Mesenchymal stem cell (in vitro differentiated cells and primary cell): ENCODE results near the gene EXD3.
"Not testable (repeated sequence)": the region's sequence is repeated elsewhere in the genome, so short reads cannot be mapped to it uniquely, and the experiment has no call there.

ENCODE experiments used
- DNase-seq: peaks from one replicate; pipeline ENCODE4 v3.0.0-alpha.2; 2013
- H2AFZ ChIP-seq: one replicate; pipeline ENCODE4 v1.6.1; 2013; ENCODE audit warnings: low read depth, mild to moderate bottlenecking, control low read depth, inconsistent platforms, low read length, moderate library complexity
- H2AK5ac ChIP-seq: 2 replicates; pipeline ENCODE4 v1.6.1; 2013; ENCODE audit warnings: low read length, moderate library complexity, mild to moderate bottlenecking, inconsistent platforms; ENCODE audit not compliant: severe bottlenecking
- H2BK120ac ChIP-seq: one replicate; pipeline ENCODE4 v1.6.1; 2013; ENCODE audit warnings: low read depth, mild to moderate bottlenecking, inconsistent platforms, low read length, moderate library complexity
- H2BK12ac ChIP-seq, 2 experiments: one replicate each; pipeline ENCODE4 v1.6.1; 2013; ENCODE audit warnings: inconsistent platforms in 2 of 2, low read length in 2 of 2, mild to moderate bottlenecking in 2 of 2, moderate library complexity in 2 of 2, control low read depth in 1 of 2
- H2BK15ac ChIP-seq: one replicate; pipeline ENCODE4 v1.6.1; 2013; ENCODE audit warnings: mild to moderate bottlenecking, low read depth, inconsistent platforms; ENCODE audit not compliant: poor library complexity, severe bottlenecking
- H2BK5ac ChIP-seq: 2 replicates; pipeline ENCODE4 v1.6.1; 2013; ENCODE audit warnings: low read depth, mild to moderate bottlenecking, low read length, control low read depth, inconsistent platforms; ENCODE audit not compliant: poor library complexity, severe bottlenecking
- H3K14ac ChIP-seq, 2 experiments: one replicate each; pipeline ENCODE4 v1.6.1; 2013; ENCODE audit warnings: inconsistent platforms in 2 of 2, low read length in 2 of 2, control low read depth in 1 of 2, mild to moderate bottlenecking in 1 of 2, moderate library complexity in 1 of 2
- H3K18ac ChIP-seq, 2 experiments: one replicate each; pipeline ENCODE4 v1.6.1; 2013; ENCODE audit warnings: inconsistent platforms in 2 of 2, low read length in 2 of 2, control low read depth in 1 of 2, low read depth in 1 of 2, mild to moderate bottlenecking in 1 of 2
- H3K23ac ChIP-seq, 2 experiments: one replicate each; pipeline ENCODE4 v1.6.1; 2013; ENCODE audit warnings: inconsistent platforms in 2 of 2, low read length in 2 of 2, mild to moderate bottlenecking in 2 of 2, moderate library complexity in 2 of 2, control low read depth in 1 of 2
- H3K27ac ChIP-seq: 2 replicates; pipeline ENCODE4 v1.5.1; 2013; ENCODE audit warnings: mild to moderate bottlenecking, moderate library complexity, low read length, control low read depth, inconsistent platforms; ENCODE audit not compliant: poor library complexity, severe bottlenecking
- H3K27me3 ChIP-seq, 2 experiments: 2 replicates each; pipeline versions ENCODE4 v1.6.1 to v1.7.0; 2013; ENCODE audit warnings: low read length in 2 of 2, mild to moderate bottlenecking in 2 of 2, moderate library complexity in 2 of 2, control low read depth in 1 of 2, inconsistent platforms in 1 of 2; ENCODE audit not compliant: control insufficient read depth in 1 of 2, insufficient read depth in 1 of 2
- H3K36me3 ChIP-seq, 2 experiments: 2 replicates each; pipeline versions ENCODE4 v1.6.1 to v1.7.0; 2013; ENCODE audit warnings: low read length in 2 of 2, control low read depth in 1 of 2, inconsistent platforms in 1 of 2, low read depth in 1 of 2, mild to moderate bottlenecking in 1 of 2; ENCODE audit not compliant: insufficient read depth in 2 of 2, control insufficient read depth in 1 of 2
- H3K4ac ChIP-seq, 2 experiments: one replicate each; pipeline ENCODE4 v1.6.1; 2013; ENCODE audit warnings: inconsistent platforms in 2 of 2, low read length in 2 of 2, mild to moderate bottlenecking in 2 of 2, moderate library complexity in 2 of 2, control low read depth in 1 of 2, low read depth in 1 of 2
- H3K4me1 ChIP-seq: 2 replicates; pipeline ENCODE4 v1.6.1; 2013; ENCODE audit warnings: low read depth, low read length, control low read depth; ENCODE audit not compliant: control insufficient read depth, insufficient read depth
- H3K4me2 ChIP-seq: 2 replicates; pipeline ENCODE4 v1.6.1; 2013; ENCODE audit warnings: low read length, mild to moderate bottlenecking, inconsistent platforms; ENCODE audit not compliant: poor library complexity, severe bottlenecking
- H3K4me3 ChIP-seq, 2 experiments: 2 replicates each; pipeline versions ENCODE4 v1.5.1 to v1.7.0; 2013; ENCODE audit warnings: low read length in 2 of 2, mild to moderate bottlenecking in 2 of 2, control low read depth in 1 of 2, low read depth in 1 of 2; ENCODE audit not compliant: insufficient read depth in 1 of 2
- H3K79me1 ChIP-seq: replicated peaks from 2 replicates; pipeline ENCODE4 v1.6.1; 2013; ENCODE audit warnings: mild to moderate bottlenecking, control low read depth, low read length, inconsistent platforms; ENCODE audit not compliant: poor library complexity, severe bottlenecking
- H3K9ac ChIP-seq: 2 replicates; pipeline ENCODE4 v1.7.0; 2013; ENCODE audit warnings: mild to moderate bottlenecking, low read length, moderate library complexity
- H3K9me3 ChIP-seq: 2 replicates; pipeline ENCODE4 v1.7.0; 2013; ENCODE audit warnings: mild to moderate bottlenecking, low read length; ENCODE audit not compliant: control insufficient read depth
- H4K8ac ChIP-seq: one replicate; pipeline ENCODE4 v1.6.1; 2013; ENCODE audit warnings: inconsistent platforms, mild to moderate bottlenecking, low read length, moderate library complexity
- H4K91ac ChIP-seq: one replicate; pipeline ENCODE4 v1.6.1; 2013; ENCODE audit warnings: mild to moderate bottlenecking, low read length, inconsistent platforms
- WGBS: methylation state at CpG from one replicate; pipeline ENCODE4 v1.1.7; 2013; ENCODE audit warnings: mixed read lengths; 5-methylcytosine and 5-hydroxymethylcytosine counted together

EXD3 gene

GRCh38 chr9:137342482-137342881 is 80.5 kb downstream of the EXD3 start:
- no peak overlapping the region for H3K18ac ChIP-seq
- no peak overlapping the region for H3K14ac ChIP-seq
- no peak overlapping the region for H3K27ac ChIP-seq
- peaks cover 14% of the 10 kb centered on the region for H3K9me3 ChIP-seq
- no peak overlapping the region for H2AFZ ChIP-seq
- H3K79me1 ChIP-seq, result no peaks in the 10 kb centered on the region
- peaks cover 4 to 6% of the 10 kb centered on the region in 2 experiments for H3K36me3 ChIP-seq
- H3K4me1 ChIP-seq, result peaks cover 1% of the 10 kb centered on the region
- H2AK5ac ChIP-seq, result no peak overlapping the region
- no peak overlapping the region for H2BK120ac ChIP-seq
- H3K23ac ChIP-seq, result no peak overlapping the region
- H3K9ac ChIP-seq, result no peak overlapping the region
- H2BK15ac ChIP-seq, result no peak overlapping the region
- no peak overlapping the region for H3K4ac ChIP-seq
- H4K91ac ChIP-seq, result no peak overlapping the region
- H4K8ac ChIP-seq, result no peak overlapping the region
- WGBS, result 92% methylated on average over 6 of the region's 7 CpGs
- peaks cover 0 to 4% of the 10 kb centered on the region in 2 experiments for H3K27me3 ChIP-seq
- no peak overlapping the region for H3K4me3 ChIP-seq
- no peak overlapping the region for H3K4me2 ChIP-seq
- DNase-seq, result no peak
- H2BK12ac ChIP-seq, result no peak overlapping the region
- no peak overlapping the region for H2BK5ac ChIP-seq

GRCh38 chr9:137341227-137341626 is 81.7 kb downstream of the EXD3 start:
- Histone ChIP-seq H2BK5ac (no peak overlapping the region), H3K27me3 (peaks cover 0 to 4% of the 10 kb centered on the region in 2 experiments), H3K36me3 (peaks cover 0 to under 1% of the 10 kb centered on the region in 2 experiments), H4K91ac (no peak overlapping the region), H3K14ac (no peak overlapping the region), H2AK5ac (no peak overlapping the region), H3K4me1 (peaks cover 1% of the 10 kb centered on the region), H3K4ac (no peak overlapping the region), H3K4me2 (no peak overlapping the region), H2BK12ac (no peak overlapping the region), H2AFZ (no peak overlapping the region), H3K79me1 (no peaks in the 10 kb centered on the region), H2BK120ac (no peak overlapping the region), H3K18ac (no peak overlapping the region), H3K9me3 (peaks cover 11% of the 10 kb centered on the region), H3K9ac (no peak overlapping the region), H3K23ac (no peak overlapping the region), H2BK15ac (no peak overlapping the region), H3K4me3 (no peak overlapping the region), H4K8ac (no peak overlapping the region), H3K27ac (no peak overlapping the region)
- WGBS, result 0% methylated on average over 1 of the region's 6 CpGs
- DNase-seq, result no peak

GRCh38 chr9:137339908-137340462 is 83.0 kb downstream of the EXD3 start:
- H3K4me3 ChIP-seq, H4K8ac ChIP-seq, H2BK5ac ChIP-seq, H3K79me1 ChIP-seq, H3K4me1 ChIP-seq, H2BK12ac ChIP-seq, H2BK120ac ChIP-seq, DNase-seq, H3K18ac ChIP-seq, H3K23ac ChIP-seq, H3K9ac ChIP-seq, H3K27me3 ChIP-seq, H3K14ac ChIP-seq, H2BK15ac ChIP-seq, H4K91ac ChIP-seq, H2AFZ ChIP-seq, H3K27ac ChIP-seq, H3K36me3 ChIP-seq, H2AK5ac ChIP-seq, H3K4me2 ChIP-seq, H3K4ac ChIP-seq: not testable (repeated sequence)
- peaks cover 14% of the 10 kb centered on the region for H3K9me3 ChIP-seq
- 94% methylated on average over 9 of the region's 12 CpGs for WGBS

- no peak overlapping the region for H2BK5ac ChIP-seq
- no peak overlapping the region for H2BK12ac ChIP-seq
- peaks cover 1% of the 10 kb centered on the region for H3K4me1 ChIP-seq
- no peak for DNase-seq
- peaks cover 12% of the 10 kb centered on the region for H3K9me3 ChIP-seq
- H3K14ac ChIP-seq, result no peak overlapping the region
- H2AFZ ChIP-seq, result no peak overlapping the region
- no peak overlapping the region for H3K23ac ChIP-seq
- H3K9ac ChIP-seq, result no peak overlapping the region
- peaks cover 0 to 4% of the 10 kb centered on the region in 2 experiments for H3K27me3 ChIP-seq
- H3K18ac ChIP-seq, result no peak overlapping the region
- no peaks in the 10 kb centered on the region for H3K79me1 ChIP-seq
- H3K4ac ChIP-seq, result no peak overlapping the region
- H2BK15ac ChIP-seq, result no peak overlapping the region
- no peak overlapping the region for H3K4me2 ChIP-seq
- WGBS, result 86% methylated on average over 3 of the region's 7 CpGs
- H2BK120ac ChIP-seq, result no peak overlapping the region
- no peak overlapping the region for H3K4me3 ChIP-seq
- H4K8ac ChIP-seq, result no peak overlapping the region
- H2AK5ac ChIP-seq, result no peak overlapping the region
- no peak overlapping the region for H4K91ac ChIP-seq
- peaks cover 0 to 5% of the 10 kb centered on the region in 2 experiments for H3K36me3 ChIP-seq
- H3K27ac ChIP-seq, result no peak overlapping the region
Measured at GRCh38 chr9:137339045-137339907, 83.7 kb downstream of the EXD3 start.
